ENCODE measurements around the gene UBN2.

UBN2 gene

DNA sequence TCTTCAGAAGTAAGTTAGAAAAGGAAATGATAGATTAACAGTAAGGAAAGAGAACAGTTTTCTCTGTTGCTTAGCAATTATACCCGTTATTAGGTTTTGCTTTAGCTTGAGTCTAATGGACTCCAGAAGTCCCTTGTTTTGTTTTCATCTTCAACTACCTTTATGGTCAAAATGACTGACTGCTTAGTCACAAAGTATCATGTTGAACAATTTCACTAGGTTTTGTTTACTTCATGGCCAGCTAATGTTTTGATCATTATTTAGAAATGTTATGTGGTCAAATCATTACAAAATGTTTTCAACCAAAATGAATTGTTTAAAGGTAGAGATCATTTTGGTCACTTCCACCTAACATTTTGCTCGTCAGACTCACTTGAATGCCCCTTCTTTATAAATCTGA is 1.9 kb downstream of the UBN2 start:
- peak; percentile 43 for DNase-seq

DNA sequence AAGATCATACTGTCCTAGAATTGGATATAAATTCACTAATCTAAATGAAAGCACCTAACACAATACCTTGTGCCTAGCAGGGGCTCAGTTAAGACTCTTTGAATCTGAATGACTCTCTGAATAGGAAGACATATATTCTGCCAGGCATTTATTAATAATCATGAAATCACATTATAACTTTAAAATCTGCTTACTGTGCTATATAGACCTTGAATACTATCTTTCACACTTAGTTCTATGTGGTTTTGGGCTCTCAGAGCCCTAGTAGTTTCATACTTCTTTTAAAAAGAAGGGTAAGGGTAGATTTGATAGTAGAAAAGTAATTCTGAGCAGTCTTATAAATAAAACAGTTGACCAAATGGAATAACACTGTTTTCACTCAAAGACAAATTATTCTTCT is 10.2 kb downstream of the UBN2 start:
- no peak for DNase-seq

DNA sequence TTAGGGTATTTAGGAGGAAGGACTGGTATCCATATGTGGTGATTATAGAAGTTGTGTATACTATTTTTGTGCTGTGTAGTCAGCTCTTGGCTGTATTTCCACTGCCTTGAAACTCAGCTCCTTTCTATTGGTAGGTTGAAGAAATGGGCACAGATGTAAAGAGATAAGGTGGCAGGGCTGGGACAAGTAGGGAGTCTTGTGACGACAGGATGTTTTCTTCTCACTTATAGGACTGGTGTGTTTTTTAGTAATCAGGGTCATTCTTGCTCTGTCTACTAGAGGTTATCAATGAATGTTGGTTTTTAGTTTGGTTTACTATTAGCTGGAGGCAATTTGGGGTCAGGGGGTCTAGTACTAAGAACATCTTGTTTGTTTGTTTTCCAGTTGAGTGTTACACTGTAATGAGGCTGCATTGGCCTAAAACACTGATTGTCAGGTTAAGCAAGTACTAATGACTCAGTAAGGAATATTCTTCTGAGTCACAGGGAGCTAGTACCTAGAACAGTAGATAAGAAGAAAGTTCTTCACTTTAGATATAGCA is 11.8 kb downstream of the UBN2 start:
- peak; percentile 73 for DNase-seq

DNA sequence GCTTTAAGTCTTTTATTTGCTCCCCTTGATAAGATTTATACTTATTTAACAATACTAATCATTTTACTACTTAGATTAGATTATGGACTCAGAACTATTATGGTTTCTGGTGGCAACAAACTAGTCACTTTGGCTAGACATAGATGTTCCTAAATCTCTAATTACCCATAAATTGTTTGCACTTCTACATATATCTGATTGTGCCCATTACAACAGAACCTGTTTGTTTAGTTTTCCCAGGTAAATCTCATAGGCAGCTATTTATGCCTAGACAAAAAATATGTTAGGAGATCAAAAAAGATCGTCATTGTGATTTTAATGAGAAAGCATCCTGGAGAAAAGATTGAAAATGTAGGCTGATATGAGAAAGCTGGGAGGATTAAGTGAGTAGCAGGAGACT is 14.4 kb downstream of the UBN2 start:
- DNase-seq: no peak

DNA sequence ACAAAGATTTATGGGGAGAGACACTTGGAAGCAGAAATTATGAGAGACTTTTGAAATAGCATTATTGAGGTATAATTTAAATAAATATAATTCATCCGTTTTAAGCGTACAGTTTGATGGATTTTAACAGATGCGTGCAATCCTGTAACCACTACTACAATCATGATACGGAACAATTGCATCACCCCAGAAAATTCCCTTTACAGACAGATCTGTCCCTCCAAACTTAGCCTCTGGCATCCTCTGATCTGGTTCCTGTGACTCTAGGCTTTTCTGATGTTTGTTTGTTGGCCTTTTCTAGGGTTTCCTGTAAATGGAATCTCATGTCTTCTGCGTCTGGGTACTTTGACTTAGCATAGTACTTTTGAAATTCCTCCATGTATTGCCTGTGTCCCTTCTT is 15.5 kb downstream of the UBN2 start:
- DNase-seq: no peak

DNA sequence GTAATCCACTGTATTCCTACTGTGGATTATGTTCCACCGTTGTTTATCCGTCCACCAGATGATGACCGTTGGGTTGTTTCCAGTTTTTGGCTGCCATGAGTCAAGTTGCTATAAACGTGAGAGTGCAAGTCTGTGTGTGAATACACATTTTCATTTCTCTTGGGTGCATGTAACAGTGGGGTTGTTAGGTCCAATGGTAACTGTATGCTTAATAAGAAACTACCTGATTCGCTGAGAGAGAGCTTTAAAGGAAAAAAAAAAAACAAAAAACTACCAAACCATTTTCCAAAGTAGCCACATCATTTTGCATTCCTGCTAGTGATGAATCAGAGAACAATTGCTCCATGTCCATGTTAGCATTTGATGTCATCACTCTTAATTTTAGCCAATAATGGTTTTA is 15.9 kb downstream of the UBN2 start:
- no peak for DNase-seq

DNA sequence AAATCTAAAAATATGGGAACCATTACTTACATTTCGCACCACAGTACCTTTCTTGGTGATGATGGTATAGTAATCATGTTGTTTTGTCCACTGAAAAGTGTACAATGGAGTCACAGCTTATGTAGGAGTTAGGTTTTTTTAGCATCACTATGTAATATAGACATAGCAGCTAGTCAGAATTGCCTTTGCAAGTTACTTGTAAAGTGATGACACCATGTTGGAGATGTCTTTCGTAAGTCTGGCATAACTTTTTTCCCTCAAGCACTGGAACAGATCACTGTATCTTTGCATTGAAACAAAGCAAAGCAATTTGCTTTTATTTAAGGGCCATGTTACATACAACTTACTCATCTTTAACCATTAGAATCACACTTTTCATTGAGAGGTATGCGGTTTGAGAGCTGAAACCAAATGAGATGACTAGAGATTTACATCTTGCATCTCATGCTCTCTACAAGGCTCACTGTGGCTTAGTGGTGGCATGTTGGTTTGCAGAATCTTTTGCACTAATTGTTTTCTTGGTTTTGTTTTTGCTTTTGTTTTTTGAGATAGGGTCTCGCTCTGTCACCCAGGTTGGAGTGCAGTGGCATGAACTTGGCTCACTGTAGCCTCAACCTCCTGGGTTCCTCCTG is 18.3 kb downstream of the UBN2 start:
- peak; percentile 61 for DNase-seq

DNA sequence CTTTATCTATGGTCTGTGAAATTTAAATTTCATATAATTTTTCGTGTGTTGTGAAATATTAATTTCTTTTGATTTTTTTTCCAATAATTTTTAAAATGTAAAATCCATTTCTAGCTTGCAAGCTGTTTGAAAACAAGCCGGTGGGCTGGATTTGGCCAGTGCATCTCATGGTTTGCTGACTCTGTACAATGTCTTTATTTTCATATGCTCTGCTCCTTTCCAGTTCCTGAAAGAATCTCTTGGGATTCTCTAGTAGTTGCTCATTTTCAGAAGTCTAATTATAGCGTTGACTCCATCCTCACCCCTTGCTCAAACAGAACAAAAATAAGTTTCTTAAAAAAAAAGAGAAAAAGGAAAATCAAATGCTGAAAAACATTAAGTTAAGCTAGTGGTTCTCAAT is 21.4 kb downstream of the UBN2 start:
- DNase-seq: no peak

DNA sequence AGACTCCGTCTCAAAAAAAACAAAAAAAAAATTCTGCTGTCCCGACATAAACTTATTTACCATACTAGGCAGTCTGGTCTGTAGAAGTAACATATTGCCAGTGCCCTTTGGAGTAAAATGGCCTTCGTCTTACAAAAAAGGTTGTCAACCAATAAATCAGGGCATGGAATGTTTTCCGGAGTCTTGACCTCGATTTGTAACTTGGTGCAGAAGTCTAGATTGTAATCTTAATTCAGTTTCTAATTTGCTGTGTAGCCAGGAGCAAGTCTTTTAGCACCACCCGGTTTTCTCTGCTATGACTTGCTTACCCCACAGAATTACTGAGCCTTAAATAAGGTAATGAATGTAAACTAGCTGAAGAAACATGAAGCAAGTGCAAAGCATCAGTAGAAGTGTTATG is 23.2 kb downstream of the UBN2 start:
- DNase-seq: no peak

DNA sequence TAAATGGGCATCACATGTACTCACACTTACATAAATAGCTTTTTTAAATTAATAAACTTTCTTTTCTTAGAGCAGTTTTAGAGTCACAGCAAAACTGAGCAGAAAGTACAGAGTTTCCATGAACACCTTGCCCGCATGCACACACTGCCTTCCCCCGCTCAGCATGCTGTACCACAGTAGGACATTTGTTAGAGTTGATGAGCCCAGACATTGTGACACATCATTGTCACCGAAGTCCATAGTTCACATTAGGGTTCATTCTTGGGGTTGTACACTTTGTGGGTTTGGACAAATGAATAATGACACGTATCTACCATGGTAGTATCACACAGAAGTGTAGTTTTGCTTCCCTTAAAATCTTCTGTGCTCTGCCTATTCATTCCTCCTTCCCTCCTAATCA is 23.7 kb downstream of the UBN2 start:
- DNase-seq: no peak

DNA sequence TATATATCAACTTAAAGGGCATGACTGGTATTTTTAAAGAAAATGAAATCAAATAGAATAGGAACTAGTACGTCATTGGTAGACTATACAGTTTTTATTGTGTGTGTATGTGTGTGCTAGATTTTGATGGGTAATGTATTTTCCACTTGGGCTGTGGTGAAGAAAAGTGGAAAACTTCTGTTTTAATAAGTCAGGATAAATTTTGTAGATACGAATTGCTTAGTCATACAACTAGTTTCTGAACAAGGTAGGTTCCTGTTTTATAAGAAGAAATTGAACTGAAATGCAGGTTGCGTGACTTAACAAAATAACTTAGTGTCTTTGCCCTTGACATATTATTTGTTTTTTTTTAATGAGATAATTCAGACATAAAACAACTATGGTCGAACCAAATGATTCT is 24.3 kb downstream of the UBN2 start:
- no peak for DNase-seq

DNA sequence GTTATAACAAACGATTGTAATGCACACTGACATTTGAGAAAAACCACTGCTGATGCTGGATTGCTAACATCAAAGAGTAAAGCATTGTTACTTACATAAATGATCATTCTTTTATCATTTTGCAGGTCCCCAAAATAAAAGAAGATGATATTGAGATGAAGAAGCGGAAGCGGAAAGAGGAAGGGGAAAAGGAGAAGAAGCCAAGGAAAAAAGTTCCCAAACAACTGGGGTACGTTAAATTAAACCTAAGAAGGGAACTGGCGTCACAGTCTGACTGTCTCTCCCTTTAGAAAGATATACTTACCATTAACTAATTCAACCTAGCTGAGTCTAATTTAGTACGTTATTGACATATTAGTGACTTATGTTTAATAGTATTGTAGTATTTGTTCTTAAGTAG is 28.1 kb downstream of the UBN2 start:
- DNase-seq: no peak

DNA sequence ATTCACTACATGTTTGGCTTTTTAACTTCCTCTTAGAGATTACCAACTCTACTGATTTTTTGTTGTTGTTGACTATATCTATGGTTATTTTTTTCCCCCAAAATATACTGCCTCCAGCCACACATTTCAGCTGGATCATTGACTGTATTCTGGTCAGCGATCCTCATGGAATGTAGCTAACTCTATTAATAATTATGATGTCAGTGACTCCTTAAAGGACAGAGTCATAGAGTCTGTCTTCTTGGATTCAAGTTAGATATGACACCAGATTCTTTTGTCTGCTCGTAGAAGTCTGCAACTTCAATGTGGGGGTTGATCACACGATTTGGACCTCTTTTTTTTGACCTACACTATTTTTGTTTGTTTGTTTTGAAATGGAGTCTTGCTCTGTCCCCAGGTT is 33.2 kb downstream of the UBN2 start:
- DNase-seq: no peak

DNA sequence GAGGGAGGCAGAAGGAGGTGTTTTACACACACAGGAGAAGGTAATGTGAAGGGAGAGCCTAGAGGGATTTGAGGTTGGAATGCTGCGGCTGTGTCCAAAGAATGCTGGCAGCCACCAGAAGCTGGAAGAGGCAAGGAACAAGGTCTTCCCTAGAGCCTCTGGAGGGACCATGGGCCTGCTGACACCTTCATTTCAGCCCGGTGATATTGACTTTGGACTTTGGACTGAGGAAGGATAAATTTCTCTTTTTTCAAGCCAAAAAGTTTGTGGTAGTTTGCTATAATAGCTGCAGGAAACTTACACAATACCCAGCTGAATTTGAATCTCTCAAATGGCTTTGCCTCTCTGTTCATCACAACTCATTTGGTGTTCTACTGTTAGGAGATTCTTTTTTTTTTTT is 34.6 kb downstream of the UBN2 start:
- DNase-seq: no peak

DNA sequence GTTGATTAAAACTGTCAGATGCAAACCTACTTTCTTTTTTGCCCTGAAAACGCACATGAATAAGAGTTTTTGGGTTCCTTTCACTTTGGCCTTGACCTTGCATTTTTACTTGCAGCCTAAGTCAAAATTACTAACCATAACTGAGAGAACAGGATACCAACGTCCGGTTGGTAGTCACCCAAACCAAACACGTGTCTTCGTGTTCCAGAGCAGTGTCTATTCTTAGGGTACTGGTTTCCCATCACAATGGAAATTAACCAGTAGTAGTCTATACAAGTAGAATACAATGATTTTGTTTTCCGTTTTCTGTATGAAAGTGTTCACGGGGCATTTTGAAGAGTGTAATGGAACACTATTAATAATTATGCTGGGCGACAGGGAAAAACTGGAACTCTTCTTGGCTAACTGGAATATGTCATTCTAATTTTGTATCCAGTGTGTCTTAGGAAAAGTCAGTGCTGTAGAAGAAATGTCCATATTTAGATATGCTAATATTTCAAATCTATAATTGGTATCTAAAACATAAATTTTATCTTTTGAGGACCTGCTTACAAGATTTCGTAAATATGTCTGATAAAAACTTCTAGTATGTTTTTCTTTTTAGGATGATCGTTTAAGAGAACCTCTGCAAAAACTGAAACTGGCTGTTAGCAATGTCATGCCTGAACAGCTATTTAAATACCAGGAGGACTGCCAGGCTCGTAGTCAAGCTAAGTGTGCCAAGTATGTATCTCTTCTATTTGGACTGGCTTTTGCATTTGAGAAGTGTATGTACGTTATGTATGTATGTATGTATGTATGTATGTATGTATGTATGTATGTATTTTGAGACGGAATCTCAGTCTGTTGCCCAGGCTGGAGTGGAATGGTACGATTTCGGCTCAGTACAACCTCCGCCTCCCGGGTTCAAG is 40.9 kb downstream of the UBN2 start:
- DNase-seq: no peak

DNA sequence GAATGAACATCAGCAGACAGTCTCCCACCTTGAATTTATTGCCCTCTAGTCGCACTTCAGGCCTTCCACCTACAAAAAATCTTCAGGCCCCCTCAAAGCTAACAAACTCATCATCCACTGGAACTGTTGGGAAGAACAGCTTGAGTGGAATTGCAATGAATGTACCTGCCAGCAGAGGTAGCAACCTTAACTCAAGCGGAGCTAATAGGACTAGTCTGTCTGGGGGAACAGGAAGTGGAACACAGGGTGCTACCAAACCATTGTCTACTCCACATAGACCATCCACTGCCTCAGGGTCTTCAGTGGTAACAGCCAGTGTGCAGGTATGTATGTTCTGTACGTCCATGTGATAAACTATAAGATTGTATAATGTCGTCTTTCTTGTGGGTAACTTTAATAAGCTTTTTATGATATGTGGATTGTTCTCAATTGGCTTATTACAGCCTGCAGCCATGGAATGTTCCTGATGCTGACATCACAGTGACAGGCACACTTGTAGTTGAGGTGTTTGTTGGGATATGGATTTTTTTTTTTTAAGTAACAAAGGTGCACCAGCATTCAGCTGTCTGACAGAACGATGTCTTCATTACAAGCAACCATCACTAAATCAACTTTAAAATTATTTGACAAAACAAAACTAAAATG is 53.3 kb downstream of the UBN2 start:
- DNase-seq: no peak

DNA sequence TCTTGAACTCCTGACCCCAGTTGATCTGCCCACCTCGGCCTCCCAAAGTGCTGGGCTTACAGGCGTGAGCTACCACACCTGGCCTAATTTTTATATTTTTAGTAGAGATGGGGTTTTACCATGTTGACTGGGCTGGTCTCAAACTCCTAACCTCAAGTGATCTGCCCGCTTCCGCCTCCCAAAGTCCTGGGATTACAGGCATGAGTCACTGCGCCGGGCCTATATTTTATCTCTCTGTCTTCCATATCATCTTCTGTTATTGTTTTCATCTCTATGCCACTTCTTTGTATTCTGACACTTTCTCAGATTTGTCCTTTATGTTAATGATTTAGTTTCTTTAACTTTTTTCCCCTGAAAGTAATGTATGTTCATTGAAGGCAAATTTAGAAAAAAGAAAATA is 55.1 kb downstream of the UBN2 start:
- DNase-seq: no peak

DNA sequence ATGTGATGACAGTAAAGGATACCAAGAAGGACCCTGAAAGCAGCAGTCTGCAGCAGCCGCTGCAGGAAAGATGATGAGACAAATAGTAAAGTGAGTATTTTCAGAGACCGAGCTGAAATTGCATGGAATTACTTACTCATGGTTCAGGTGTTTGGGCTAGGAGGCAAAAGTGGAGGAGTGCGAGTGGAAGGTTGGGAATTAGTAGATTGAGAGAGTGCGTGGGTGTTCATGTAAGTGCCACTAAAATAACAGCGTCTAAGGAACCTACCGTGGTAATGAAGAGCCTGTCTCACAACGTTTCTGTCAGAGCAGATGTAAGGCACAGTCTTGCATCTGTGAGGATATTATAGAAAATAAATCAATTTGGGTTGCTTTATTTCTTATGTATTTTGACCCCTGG is 61.8 kb downstream of the UBN2 start:
- DNase-seq: no peak

DNA sequence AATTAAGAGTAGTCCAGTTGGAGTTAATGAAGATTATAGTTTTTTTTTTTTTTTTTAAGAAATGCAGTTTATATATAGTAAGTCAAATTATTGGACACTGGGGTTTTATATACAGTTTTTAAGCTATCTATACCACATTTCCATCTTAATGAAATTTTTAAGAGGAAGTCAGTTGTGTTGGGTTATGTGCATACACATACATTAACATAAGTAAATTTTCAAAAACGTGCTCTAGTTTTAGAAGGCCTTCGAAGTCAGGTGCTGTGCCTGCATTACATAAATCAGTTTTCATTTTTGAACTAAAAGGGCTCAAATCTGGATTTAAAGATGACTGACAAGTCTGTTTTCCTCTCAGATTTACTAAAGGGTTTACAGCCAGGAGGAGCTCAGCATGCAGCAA is 62.5 kb downstream of the UBN2 start:
- no peak for DNase-seq

DNA sequence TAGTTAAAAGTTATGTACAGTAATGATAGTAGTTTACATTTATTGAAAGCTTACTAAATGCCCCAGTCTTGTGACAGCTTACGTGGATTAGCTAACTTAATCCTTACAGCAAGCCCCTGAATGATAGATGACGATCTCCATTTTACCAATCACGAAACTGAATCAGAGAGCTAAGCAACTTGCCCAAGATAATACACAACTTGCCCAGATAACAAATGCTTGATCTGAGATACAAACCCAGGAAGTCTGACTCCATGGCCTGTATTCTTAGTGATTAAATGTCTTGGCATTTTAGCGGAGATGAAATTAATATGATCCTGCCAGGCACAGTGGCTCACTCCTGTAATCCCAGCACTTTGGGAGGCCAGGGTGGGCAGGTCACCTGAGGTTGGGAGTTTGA is 63.2 kb downstream of the UBN2 start:
- no peak for DNase-seq

DNA sequence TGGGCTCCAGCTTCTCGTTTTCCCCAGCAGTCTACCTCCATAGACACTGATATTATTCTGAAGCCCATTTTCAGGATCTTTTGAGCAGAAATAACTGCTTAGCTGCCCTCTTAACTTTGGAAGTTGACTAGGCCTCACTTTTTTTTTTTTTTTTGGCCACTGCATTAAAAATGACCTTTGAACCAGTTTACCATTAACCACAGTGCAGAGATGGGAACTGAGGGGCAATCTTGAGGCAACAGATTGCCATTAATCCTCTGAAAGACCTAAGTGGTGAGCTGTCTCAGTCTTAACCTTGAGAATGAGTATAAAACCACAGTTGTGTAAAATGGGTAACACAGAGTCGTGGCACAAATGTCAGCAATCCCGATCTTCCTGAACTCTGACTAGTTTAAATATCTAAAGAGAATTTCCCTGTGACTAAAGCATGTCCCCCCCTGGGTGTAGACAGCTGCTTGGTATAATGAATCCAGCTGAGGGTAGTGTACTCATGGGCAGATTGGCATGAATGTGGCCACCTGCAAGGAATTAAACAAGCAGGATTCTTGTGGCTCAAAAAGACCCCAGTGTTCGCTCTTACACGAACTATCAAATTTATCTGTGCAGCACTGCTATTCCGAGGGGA is 64.0 kb downstream of the UBN2 start:
- no peak for DNase-seq

DNA sequence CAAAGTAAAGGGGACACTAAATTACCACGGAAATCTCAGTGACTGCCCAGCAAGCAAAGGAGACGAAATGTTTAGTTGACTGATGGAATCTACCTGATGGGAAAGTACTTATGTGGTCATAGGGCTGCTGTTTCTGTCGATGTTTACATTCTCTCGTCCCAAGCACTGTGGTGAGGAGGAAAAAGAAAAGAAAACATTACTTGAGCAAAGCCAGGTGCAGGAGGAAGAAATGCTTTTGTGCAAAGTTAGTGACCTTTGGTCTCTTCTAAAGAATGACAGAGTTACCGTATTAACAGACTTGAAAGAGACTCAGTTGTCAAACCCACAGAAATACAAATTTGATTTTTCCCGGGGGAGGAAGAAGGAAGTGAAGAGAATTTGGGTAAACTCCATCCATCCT is 66.8 kb downstream of the UBN2 start:
- DNase-seq: no peak

DNA sequence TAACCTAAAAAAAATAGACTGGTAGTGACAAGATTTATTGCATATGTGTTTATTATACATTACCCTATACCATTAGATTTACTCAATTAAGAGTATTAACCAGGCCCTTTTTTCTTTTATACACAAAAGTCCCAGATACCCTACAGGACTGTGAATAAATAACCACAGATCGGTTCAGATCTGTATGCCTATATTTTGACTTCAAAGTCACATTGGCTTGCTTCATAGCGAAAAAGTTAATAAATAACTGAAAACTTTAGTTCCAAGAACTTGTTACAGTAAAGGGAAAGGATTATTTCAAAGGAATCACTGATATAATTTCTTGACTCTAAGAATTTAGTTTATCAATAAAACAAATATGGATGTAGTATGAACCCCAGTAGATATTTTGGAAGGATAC is 68.3 kb downstream of the UBN2 start:
- no peak for DNase-seq

DNA sequence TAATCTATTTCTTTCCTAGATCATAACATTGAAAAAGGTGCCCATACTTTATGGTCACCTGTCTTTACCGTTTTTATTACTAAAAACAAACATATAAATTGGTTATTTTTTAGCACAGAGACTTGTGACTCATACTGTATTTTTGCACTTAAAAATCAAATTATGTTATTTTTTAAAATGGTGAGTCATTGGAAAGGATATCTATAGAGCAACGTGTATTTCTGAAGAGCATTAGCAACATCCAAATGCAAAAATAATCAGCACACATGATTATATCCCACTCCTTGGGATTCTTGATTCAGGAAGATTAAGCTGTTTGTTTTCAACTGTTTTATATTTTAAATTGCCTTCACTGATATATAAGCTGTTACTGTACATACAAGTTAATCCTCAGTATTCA is 69.4 kb downstream of the UBN2 start:
- DNase-seq: no peak
